NT2/D1 (cell line): ENCODE measurements around the gene ELF2.

ENCODE experiments used
- SUZ12 ChIP-seq: IDR thresholded peaks from 2 replicates; pipeline ENCODE4 v1.6.1; 2011; ENCODE audit not compliant: insufficient read length, insufficient read depth; ENCODE audit errors: extremely low read depth
- YY1 ChIP-seq: IDR thresholded peaks from 2 replicates; pipeline ENCODE4 v1.6.1; 2011; ENCODE audit not compliant: insufficient read length, insufficient read depth
- ZNF274 ChIP-seq: IDR thresholded peaks from 2 replicates; pipeline ENCODE4 v1.6.1; 2011; ENCODE audit warnings: mild to moderate bottlenecking, low read depth, low read length

GRCh38 chr4:139083956-139084803, 92.8 kb downstream of the ELF2 start:
- TF ChIP-seq SUZ12 (no peak), YY1 (no peak), ZNF274 (no peak)
